Stimulated activated CD8-positive, alpha-beta memory T cell treated with anti-CD3 and anti-CD28 coated beads, Interleukin-15, amount 100 ng/mL, for 24 hours (primary cell): ENCODE measurements around the gene RNF208.
"Not testable (repeated sequence)": the region's sequence is repeated elsewhere in the genome, so short reads cannot be mapped to it uniquely, and the experiment has no call there.

Experiments
- DNase-seq: peaks from one replicate; pipeline ENCODE4 v3.0.0-alpha.2; 2020; ENCODE audit warnings: low read depth

Gene RNF208

GRCh38 chr9:137222190-137223077 is at the start of gene RNF208:
TSS of gene RNF208 (minus strand) at chr9:137222240. CDS start at chr9:137221212, 1,028 bp downstream.
- DNase-seq = no peak

GRCh38 chr9:137271696-137272076 is 49.6 kb upstream of the RNF208 start:
- no peak for DNase-seq

GRCh38 chr9:137270929-137271695 is 49.1 kb upstream of the RNF208 start:
- DNase-seq = no peak

GRCh38 chr9:137269231-137269772 is 47.3 kb upstream of the RNF208 start:
- DNase-seq = no peak

- no peak for DNase-seq
Measured at GRCh38 chr9:137268538-137269201, 46.6 kb upstream of the RNF208 start.

- no peak for DNase-seq
Measured at GRCh38 chr9:137267933-137268355, 45.9 kb upstream of the RNF208 start.

GRCh38 chr9:137266585-137267453 is 44.8 kb upstream of the RNF208 start:
- DNase-seq = no peak

- no peak for DNase-seq
Measured at GRCh38 chr9:137266162-137266527, 44.1 kb upstream of the RNF208 start.

GRCh38 chr9:137265496-137266161 is 43.6 kb upstream of the RNF208 start:
- DNase-seq = no peak

GRCh38 chr9:137264067-137264466 is 42.0 kb upstream of the RNF208 start:
- no peak for DNase-seq

- no peak for DNase-seq
Measured at GRCh38 chr9:137263506-137263905, 41.5 kb upstream of the RNF208 start.

- no peak for DNase-seq
Measured at GRCh38 chr9:137262909-137263285, 40.9 kb upstream of the RNF208 start.

- DNase-seq = not testable (repeated sequence)
Measured at GRCh38 chr9:137262173-137262908, 40.3 kb upstream of the RNF208 start.

GRCh38 chr9:137256856-137257255 is 34.8 kb upstream of the RNF208 start:
- DNase-seq = no peak

- no peak for DNase-seq
Measured at GRCh38 chr9:137256362-137256761, 34.3 kb upstream of the RNF208 start.

GRCh38 chr9:137255448-137256114 is 33.5 kb upstream of the RNF208 start:
- no peak for DNase-seq

- peak; percentile 99 for DNase-seq
Measured at GRCh38 chr9:137254624-137255447, 32.8 kb upstream of the RNF208 start, which contains the start of gene NELFB. TSS of gene NELFB (plus strand) at chr9:137255327.
